Measurements from ENCODE around the gene CAPZB.

The CAPZB gene

GRCh38 chr1:19448491-19449439 lies 36.6 kb downstream of the CAPZB start:
- DNase-seq (ENCODE audit: low read depth in 2 of 2): no peak

- DNase-seq (ENCODE audit: low read depth in 2 of 2): no peak
Measured at GRCh38 chr1:19447550-19447949, 37.8 kb downstream of the CAPZB start.

DNA sequence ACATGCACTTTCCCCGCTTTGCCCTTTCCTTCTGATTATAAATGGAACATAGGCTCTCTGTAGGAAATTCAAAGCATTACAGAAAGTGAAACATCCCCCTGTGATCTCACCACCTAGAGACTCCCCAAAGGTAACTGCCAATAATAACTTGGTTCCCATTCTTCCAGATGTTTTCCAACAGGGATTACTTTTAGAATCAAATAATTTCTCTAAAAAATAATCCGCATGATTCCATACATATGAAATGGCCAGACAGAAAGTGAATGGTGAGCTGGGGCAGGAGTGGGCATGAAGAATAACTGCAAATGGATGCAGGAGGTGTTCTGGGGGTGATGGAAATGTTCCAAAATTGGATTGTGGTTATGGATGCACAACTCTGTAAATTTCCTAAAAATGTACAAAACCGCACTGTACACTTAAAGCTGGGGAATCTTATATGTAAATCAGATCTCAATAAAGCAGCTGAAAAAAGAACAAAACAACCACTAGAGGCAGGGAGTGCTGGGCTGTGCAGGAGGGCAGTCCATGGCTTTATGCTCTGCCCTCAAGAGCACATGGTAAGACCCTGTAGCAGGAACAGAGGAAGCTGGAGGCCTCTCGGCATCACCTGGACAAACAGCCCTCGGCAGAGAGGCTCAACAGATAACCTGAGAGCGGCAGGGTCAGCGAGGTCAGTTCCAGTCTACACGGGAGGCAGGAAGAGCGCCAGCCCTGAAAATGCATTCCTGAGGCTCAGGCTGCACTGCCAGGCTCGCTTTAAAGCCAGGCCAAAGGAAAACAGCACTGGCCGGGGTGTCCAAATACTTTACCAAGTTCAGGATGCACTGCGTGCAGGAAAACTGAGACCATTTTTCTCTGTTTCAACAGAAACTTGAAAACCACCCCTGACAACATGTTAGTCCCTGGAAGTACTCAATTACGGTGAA lies 39.7 kb downstream of the CAPZB start:
- no peak for DNase-seq (ENCODE audit: low read depth in 2 of 2)

- DNase-seq (ENCODE audit: low read depth in 2 of 2): no peak
Measured at GRCh38 chr1:19444296-19445021, 40.9 kb downstream of the CAPZB start.

DNA sequence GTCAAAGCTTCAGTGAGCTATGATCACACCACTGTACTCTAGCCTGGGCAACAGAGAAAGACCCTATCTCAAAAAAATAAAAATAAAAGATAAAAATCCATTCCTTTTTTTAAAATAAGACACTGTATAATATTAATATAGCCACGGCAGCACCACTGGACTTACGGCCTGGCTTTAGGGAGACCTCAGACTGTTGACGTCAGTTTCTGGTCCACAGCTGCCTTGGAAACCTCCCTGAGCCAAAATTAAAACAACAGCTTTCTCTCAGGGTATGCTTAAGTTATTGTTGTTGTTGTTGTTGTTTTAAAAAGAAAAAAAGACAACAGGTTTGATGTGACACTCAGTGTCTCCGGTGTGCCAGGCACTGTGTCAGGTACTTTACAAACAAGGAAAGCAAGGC lies 42.0 kb downstream of the CAPZB start:
- no peak for DNase-seq (ENCODE audit: low read depth in 2 of 2)

- DNase-seq (ENCODE audit: low read depth in 2 of 2): no peak
Measured at GRCh38 chr1:19442154-19443096, 42.9 kb downstream of the CAPZB start.

- DNase-seq (ENCODE audit: low read depth in 2 of 2): no peak
Measured at GRCh38 chr1:19441048-19441780, 44.1 kb downstream of the CAPZB start.

DNA sequence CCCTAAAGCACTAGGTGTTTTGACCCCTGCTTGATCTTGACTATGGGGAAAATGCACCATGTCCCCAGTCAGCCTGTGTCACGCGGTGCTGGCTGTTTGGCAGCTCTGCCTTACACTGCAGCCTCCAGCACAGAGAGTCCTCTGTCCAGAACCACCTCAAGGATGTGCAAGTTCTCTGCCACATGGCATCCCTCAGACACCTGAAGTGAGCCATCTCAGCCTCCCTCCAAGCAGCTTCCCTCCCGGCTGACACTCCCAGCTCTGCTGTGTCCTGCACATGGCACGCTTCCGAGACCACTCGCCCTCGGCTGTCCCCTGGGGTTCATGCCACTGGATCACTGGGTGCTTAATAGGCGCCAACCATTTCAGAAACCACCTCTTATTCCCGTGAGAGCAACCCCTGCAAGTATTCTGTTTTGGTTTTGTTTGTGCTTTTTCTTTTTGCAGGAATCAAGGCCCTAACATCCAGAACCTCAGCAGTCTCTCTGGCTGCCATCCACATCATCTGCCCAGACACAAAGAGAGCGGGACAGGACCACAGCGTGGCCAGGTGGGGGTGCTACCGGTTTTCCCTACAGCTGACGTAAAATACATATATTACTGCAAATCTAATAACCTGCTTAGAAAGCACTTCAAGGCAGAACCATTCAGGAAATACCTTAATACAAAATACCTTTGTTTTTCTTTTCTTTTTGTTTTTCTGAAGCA lies 45.7 kb downstream of the CAPZB start:
- DNase-seq (ENCODE audit: low read depth in 2 of 2): peak in 1 of 2 donors; percentile 12

DNA sequence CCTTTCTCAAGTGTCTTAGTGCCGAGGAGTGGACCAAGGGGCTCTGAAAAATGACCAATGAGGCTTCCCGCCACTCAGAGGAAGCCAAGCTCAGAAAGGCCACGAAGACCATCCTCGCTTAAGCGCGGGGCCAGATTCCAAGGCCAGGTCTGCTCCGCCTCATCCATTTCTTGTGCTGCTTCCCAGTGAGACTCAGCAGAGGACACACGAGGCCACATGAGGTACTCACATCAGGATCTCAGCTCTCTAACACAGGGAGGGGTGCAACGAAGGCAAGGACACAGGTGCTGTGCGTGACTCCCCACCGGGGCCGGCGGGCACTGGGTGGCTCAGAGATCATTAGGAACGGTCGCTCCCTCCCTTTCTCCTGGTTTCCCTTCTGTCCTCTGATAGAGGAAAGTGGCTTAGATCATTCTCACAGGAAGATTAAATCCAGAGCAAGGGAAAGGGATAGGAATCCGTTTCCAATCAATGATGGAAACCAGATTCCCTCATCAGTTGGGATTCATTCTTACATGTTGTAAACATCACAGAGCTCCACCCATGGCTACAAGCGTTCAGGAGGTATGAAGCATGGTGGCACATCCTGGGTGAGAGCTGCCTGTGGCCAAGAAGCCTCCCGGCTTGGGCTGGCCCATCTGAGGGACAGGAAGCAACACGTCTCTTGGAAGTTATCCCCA lies 46.7 kb downstream of the CAPZB start:
- DNase-seq (ENCODE audit: low read depth in 2 of 2): no peak

DNA sequence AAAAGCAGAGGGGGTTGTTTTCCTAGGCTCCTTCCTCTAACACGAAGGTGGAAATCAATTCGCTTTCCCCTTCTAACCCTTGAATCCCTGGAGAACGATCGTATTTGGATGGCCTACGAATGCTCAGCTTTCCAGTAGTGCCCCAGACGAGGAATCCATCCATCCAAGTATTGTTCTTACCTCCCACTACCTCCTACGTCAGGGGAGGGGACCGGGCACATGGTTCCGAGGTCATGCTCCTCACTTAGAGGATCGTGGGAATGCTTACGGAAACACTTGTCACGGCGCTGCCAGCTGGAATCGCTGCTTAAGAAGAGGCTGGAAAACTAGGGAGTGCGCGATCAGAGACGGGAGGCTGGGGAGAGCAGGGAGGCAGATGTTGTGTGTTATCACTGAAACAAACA lies 47.4 kb downstream of the CAPZB start:
- no peak for DNase-seq (ENCODE audit: low read depth in 2 of 2)

- no peak for DNase-seq (ENCODE audit: low read depth in 2 of 2)
Measured at GRCh38 chr1:19436716-19437476, 48.4 kb downstream of the CAPZB start.

- DNase-seq (ENCODE audit: low read depth in 2 of 2): no peak
Measured at GRCh38 chr1:19435851-19436455, 49.4 kb downstream of the CAPZB start.

DNA sequence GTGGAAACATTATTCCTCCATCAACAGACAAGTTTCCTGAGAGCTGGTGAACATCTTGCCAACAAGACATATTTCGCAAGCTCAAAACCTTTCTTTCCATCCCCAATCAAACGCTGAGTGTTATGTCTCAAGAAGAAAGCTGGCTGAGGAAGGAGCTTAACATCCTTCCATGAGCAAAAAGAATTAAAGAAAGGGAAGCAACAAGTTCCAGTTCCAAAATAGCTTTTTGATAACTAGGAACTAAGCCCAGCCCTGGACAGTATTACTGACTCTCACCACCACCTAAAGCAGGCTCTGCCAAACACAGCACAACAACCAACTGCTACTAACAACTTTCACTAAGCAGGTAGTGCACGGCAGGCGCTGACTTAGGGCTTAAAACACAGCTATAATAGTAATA lies 50.2 kb downstream of the CAPZB start:
- no peak for DNase-seq (ENCODE audit: low read depth in 2 of 2)

DNA sequence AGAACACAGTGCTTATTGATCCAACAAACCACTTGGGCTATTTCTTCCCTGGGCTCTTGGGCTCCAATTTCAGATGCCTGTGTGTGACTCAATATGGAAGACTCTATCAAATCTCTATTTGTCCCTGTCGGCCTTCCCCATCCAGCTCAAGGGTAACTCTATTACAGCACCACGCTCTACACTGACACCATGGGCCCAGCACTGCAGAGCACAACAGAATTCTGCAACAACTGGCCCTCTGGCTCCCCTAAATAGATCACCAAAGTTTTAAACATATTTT lies 51.7 kb downstream of the CAPZB start:
- no peak for DNase-seq (ENCODE audit: low read depth in 2 of 2)

DNA sequence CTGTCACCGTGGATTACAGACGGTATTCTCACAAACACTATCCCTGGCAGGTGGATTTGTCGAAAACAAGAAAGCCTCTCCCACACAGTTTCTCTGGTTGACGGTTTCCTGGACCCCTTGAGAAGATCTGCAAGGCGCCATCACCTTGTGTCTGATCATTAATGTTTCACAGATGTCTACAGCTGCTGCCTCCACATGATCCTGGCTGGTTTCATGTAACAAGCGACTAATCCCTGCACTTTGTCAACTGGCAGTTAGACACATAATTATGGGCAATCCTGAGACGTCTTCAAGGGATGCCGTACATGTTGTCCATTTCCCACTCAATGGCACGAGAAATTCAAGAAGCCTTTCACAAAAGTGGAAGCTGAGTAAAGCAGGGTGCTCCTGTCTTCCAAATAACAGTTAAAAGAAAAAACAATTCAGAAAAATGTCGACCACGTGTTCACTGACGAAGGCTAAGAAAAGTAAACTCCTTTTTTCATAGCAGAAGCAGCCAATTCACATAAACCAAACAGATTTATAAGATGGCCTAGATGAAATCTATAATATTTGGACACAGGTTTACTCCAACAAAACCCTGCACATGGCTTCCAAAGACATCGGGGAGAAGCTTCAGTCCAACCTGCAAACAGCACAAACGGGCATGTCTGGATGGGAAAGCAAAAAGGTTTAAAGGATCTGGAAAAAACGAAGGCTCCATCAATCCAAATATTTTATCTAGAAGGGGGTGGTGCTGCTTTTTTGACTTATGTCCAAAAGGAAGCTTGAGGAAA lies 52.2 kb downstream of the CAPZB start:
- DNase-seq (ENCODE audit: low read depth in 2 of 2): no peak

- no peak for DNase-seq (ENCODE audit: low read depth in 2 of 2)
Measured at GRCh38 chr1:19430121-19431068, 54.9 kb downstream of the CAPZB start.
